HEK293T (cell line): ENCODE measurements around the gene SPEG.

ENCODE experiments used
- CTCF ChIA-PET: fragments of 350-600 bp; formaldehyde crosslinking; extraction: SDS; loops from one replicate; lab custom pipeline; 2021; ENCODE audit warnings: antibody characterized with exemption, inconsistent platforms; lab: Yijun Ruan, JAX
- POLR2A ChIA-PET: fragments of 350-600 bp; formaldehyde crosslinking; extraction: SDS; loops from one replicate; lab custom pipeline; 2020; ENCODE audit warnings: antibody characterized with exemption, inconsistent platforms; lab: Yijun Ruan, JAX
- DNase-seq: peaks from one replicate; pipeline ENCODE4 v3.0.0; 2012; ENCODE audit warnings: mixed read lengths; ENCODE audit errors: extremely low spot score
- ARNT ChIP-seq: fragments of 450-650 bp; IDR thresholded peaks from 2 replicates; pipeline ENCODE4 v1.6.1; 2017; ENCODE audit warnings: mild to moderate bottlenecking
- BHLHE40 ChIP-seq: fragments of 450-650 bp; IDR thresholded peaks from 2 replicates; pipeline ENCODE4 v1.6.1; 2016; ENCODE audit warnings: mild to moderate bottlenecking, moderate library complexity, borderline replicate concordance
- CTBP1 ChIP-seq: fragments of 450-650 bp; IDR thresholded peaks from 2 replicates; pipeline ENCODE4 v1.6.1; 2016; ENCODE audit warnings: borderline replicate concordance
- ELF4 ChIP-seq: fragments of 450-650 bp; IDR thresholded peaks from 2 replicates; pipeline ENCODE4 v1.6.1; 2017; ENCODE audit warnings: antibody characterized with exemption
- FOXA1 ChIP-seq: fragments of 450-650 bp; IDR thresholded peaks from 2 replicates; pipeline ENCODE4 v1.6.1; 2016; ENCODE audit warnings: mild to moderate bottlenecking
- FOXK2 ChIP-seq: fragments of 450-650 bp; IDR thresholded peaks from 2 replicates; pipeline ENCODE4 v1.6.1; 2016; ENCODE audit warnings: mild to moderate bottlenecking
- FOXM1 ChIP-seq: fragments of 450-650 bp; IDR thresholded peaks from 2 replicates; pipeline ENCODE4 v1.6.1; 2017; ENCODE audit warnings: mild to moderate bottlenecking, borderline replicate concordance
- HDGF ChIP-seq: fragments of 450-650 bp; IDR thresholded peaks from 2 replicates; pipeline ENCODE4 v1.6.1; 2017; ENCODE audit warnings: antibody characterized with exemption, borderline replicate concordance
- L3MBTL2 ChIP-seq: fragments of 450-650 bp; conservative IDR thresholded peaks from 2 replicates; pipeline ENCODE4 v1.6.1; 2016; ENCODE audit warnings: mild to moderate bottlenecking
- LEF1 ChIP-seq: fragments of 450-650 bp; IDR thresholded peaks from 2 replicates; pipeline ENCODE4 v1.6.1; 2017; ENCODE audit warnings: mild to moderate bottlenecking, borderline replicate concordance
- NFRKB ChIP-seq: fragments of 450-650 bp; IDR thresholded peaks from 2 replicates; pipeline ENCODE4 v1.6.1; 2016; ENCODE audit warnings: mild to moderate bottlenecking, moderate library complexity
- PKNOX1 ChIP-seq: fragments of 450-650 bp; IDR thresholded peaks from 2 replicates; pipeline ENCODE4 v1.6.1; 2016
- SP1 ChIP-seq: fragments of 450-650 bp; IDR thresholded peaks from 2 replicates; pipeline ENCODE4 v1.6.1; 2017
- SUZ12 ChIP-seq: fragments of 450-650 bp; IDR thresholded peaks from 2 replicates; pipeline ENCODE4 v1.6.1; 2016; ENCODE audit warnings: mild to moderate bottlenecking
- TARDBP ChIP-seq: fragments of 450-650 bp; IDR thresholded peaks from 2 replicates; pipeline ENCODE4 v1.6.1; 2016
- ZNF384 ChIP-seq: fragments of 450-650 bp; IDR thresholded peaks from 2 replicates; pipeline ENCODE4 v1.6.1; 2016

Gene SPEG

GRCh38 chr2:219428469-219428868, 6.2 kb upstream of the SPEG start:
- no peak for DNase-seq
- ChIA-PET CTCF (interaction anchor here (0.8 kb wide), 1 partner anchor 13 kb away, joined by 4 read pairs; no protein-coding TSS in a partner anchor), POLR2A (no interaction called here)
- TF ChIP-seq ELF4 (no peak), LEF1 (no peak), SUZ12 (no peak), PKNOX1 (no peak), ZNF384 (no peak), FOXK2 (no peak)

DNA sequence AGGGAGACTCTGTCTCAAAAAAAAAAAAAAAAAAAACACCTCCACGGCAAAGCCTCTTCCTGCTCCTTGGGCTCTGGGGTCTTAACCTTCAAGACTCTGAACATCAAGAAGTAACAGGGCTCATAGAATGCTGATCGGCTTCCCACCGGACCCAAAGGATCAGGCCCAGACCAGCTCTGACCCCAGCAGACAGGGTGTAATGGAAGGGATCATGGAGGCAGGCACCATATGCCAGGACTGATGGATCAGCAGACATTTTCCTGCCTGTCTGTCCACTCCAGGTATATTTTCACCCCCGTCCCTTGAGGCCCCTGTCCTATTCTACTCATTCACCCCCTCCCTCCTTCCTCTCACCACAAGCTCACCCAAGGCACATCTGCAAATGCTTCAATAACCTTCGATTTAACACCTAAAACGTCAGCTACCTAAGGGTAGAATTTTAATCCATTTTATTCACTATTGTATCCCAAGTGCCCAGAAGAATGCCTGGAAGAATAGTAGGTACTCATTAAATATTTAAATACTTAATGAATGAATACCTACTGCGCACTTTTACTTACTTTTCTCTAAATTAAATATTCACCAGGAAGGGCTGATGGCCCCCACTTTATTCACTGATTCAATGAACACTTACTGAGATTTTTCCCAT, 4.6 kb upstream of the SPEG start:
- ChIA-PET POLR2A (no interaction called here), CTCF (interaction anchor here (0.6 to 2.0 kb wide), 5 partner anchors 23 to 161 kb away, joined by 3 to 10 read pairs (median 4); no protein-coding TSS in a partner anchor)
- TF ChIP-seq FOXA1: no peak
- no peak for TF ChIP-seq BHLHE40
- TF ChIP-seq LEF1: no peak
- no peak for TF ChIP-seq SP1
- no peak for TF ChIP-seq FOXK2
- TF ChIP-seq PKNOX1: no peak
- TF ChIP-seq ZNF384: no peak
- no peak for TF ChIP-seq CTBP1
- no peak for TF ChIP-seq L3MBTL2
- TF ChIP-seq SUZ12: no peak
- no peak for TF ChIP-seq TARDBP
- TF ChIP-seq NFRKB: no peak
- TF ChIP-seq ELF4: no peak
- no peak for TF ChIP-seq ARNT
- no peak for TF ChIP-seq FOXM1
- no peak for DNase-seq

GRCh38 chr2:219430633-219431615, 3.7 kb upstream of the SPEG start:
- no peak for DNase-seq
- ChIA-PET POLR2A (no interaction called here), CTCF (interaction anchor here (0.8 to 2.0 kb wide), 4 partner anchors 22 to 99 kb away, joined by 3 to 10 read pairs (median 4); no protein-coding TSS in a partner anchor)
- TF ChIP-seq CTBP1 (no peak), TARDBP (no peak), ZNF384 (no peak), NFRKB (no peak), HDGF (no peak), PKNOX1 (no peak), FOXK2 (no peak), FOXA1 (no peak)

GRCh38 chr2:219433666-219434467, 776 bp upstream of the SPEG start:
- CTCF ChIA-PET: interaction anchor here (0.6 to 1.1 kb wide), 5 partner anchors 11 to 42 kb away, joined by 3 to 9 read pairs (median 4); no protein-coding TSS in a partner anchor

DNA sequence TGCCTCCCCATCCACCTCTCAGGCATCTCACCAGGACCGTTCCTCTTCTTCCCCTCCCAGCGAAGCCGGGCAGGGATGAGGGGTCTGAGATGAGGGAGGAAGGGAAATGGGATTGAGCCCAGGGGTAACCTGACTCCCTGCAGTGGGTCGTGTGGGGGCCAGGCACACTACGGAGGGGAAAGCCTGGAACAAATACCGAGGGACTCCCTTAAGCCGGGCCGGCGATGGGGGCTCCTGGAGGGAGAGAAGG, 250 bp upstream of the SPEG start:
- ChIA-PET POLR2A (interaction anchor here (0.7 kb wide), 1 partner anchor 7 kb away, joined by 4 read pairs; no protein-coding TSS in a partner anchor), CTCF (interaction anchor here (1.0 to 1.1 kb wide), 3 partner anchors 11 to 43 kb away, joined by 4 to 9 read pairs (median 4); no protein-coding TSS in a partner anchor)
- DNase-seq: no peak
- no peak for TF ChIP-seq FOXA1
- no peak for TF ChIP-seq FOXM1

More at GRCh38 chr2:219433666-219434467, 776 bp upstream of the SPEG start:
- DNase-seq: peak; percentile 73
- POLR2A ChIA-PET: interaction anchor here (0.7 to 1.3 kb wide), 2 partner anchors 8 to 45 kb away, joined by 3 to 4 read pairs; no protein-coding TSS in a partner anchor
- TF ChIP-seq FOXM1 (no peak), FOXA1 (no peak), LEF1 (no peak), HDGF (no peak), L3MBTL2 (no peak), TARDBP (no peak), FOXK2 (no peak), NFRKB (no peak), BHLHE40 (no peak), ZNF384 (no peak), ARNT (no peak)
